ENCODE results near the gene HS3ST2. TPM values are rescaled to one million over a fixed set of nuclear protein-coding genes. Genes with fewer than 3 reads are reported as not detected.

Gene HS3ST2
- polyA plus RNA-seq, 2 of the 4 experiments (the other 2 are of a cell fraction): not detected

- FAIRE-seq: no peak
- H3K27ac ChIP-seq: no peak overlapping the region
- DNase-seq (ENCODE audit: low read depth in 1 of 2, low spot score in 1 of 2): no peak
- H3K4me2 ChIP-seq: no peak overlapping the region
- CTCF ChIA-PET: interaction anchor here (0.7 to 1.0 kb wide), 4 partner anchors 16 to 312 kb away, joined by 3 to 4 read pairs (median 3); no protein-coding TSS in a partner anchor
- ATAC-seq: no peak; a peak in 1 of 6 replicates
- POLR2A ChIA-PET: no interaction called here
- no peak overlapping the region for H3K4me3 ChIP-seq
- TF ChIP-seq CHD2 (IDR thresholded peaks at IDR 0.05; ENCODE audit: low read length, partially characterized antibody) (no peak), FOSL2 (IDR thresholded peaks at IDR 0.05) (no peak), FOSL2 (CRISPR knock-in tag; IDR thresholded peaks at IDR 0.05) (no peak), RNF2 (IDR thresholded peaks at IDR 0.05; ENCODE audit: borderline replicate concordance, low read depth) (no peak), RARB (CRISPR knock-in tag; IDR thresholded peaks at IDR 0.05) (no peak), HMGXB4 (CRISPR knock-in tag; IDR thresholded peaks at IDR 0.05; ENCODE audit: borderline replicate concordance) (no peak), TFCP2L1 (CRISPR knock-in tag; IDR thresholded peaks at IDR 0.05) (no peak), HOXB13 (CRISPR knock-in tag; IDR thresholded peaks at IDR 0.05; ENCODE audit: low read depth) (no peak), MAZ (IDR thresholded peaks at IDR 0.05; ENCODE audit: borderline replicate concordance, low read depth, low read length) (no peak), REST (IDR thresholded peaks at IDR 0.05) (no peak), EP300 (IDR thresholded peaks at IDR 0.05) (no peak), POLR2AphosphoS2 (conservative IDR thresholded peaks at IDR 0.05; ENCODE audit: low read length) (no peak), EHF (CRISPR knock-in tag; IDR thresholded peaks at IDR 0.05) (no peak), CTCF (IDR thresholded peaks at IDR 0.05) (no peak), ATOH8 (CRISPR knock-in tag; IDR thresholded peaks at IDR 0.05; ENCODE audit: low read depth) (no peak), CHD4 (IDR thresholded peaks at IDR 0.05; ENCODE audit: borderline replicate concordance) (no peak), HES2 (IDR thresholded peaks at IDR 0.05) (no peak)
- WGBS (ENCODE audit: missing lambda C conversion rate): 37% methylated on average over 24 of the region's 33 CpGs
- H3K4me1 ChIP-seq: no peaks in the 10 kb centered on the region
- no peaks in the 10 kb centered on the region for H3K9me3 ChIP-seq
These were observed 134.2 kb downstream of the HS3ST2 start for GRCh38 chr16:22948058-22948602.

All from A549 (cell line).